ENCODE results near the gene KAT2A.
"Not testable (repeated sequence)": the region's sequence is repeated elsewhere in the genome, so short reads cannot be mapped to it uniquely, and the experiment has no call there.

Gene KAT2A

GRCh38 chr17:42120770-42121769 is at the start of gene KAT2A:
Gene KAT2A (minus strand): TSS chr17:42121367. CDS start chr17:42121304, 63 bp downstream.
- DNase-seq (ENCODE audit: low read depth in 2 of 2, low spot score in 1 of 2), result peak; percentile 52 to 53

- DNase-seq (ENCODE audit: low read depth in 2 of 2, low spot score in 1 of 2), result no peak
Observed at GRCh38 chr17:42169351-42169750, 48.2 kb upstream of the KAT2A start.

- no peak for DNase-seq (ENCODE audit: low read depth in 2 of 2, low spot score in 1 of 2)
Observed at GRCh38 chr17:42167807-42168206, 46.6 kb upstream of the KAT2A start.

GRCh38 chr17:42166196-42166763 is 45.1 kb upstream of the KAT2A start:
- DNase-seq (ENCODE audit: low read depth in 2 of 2, low spot score in 1 of 2), result no peak

- DNase-seq (ENCODE audit: low read depth in 2 of 2, low spot score in 1 of 2), result no peak
Observed at GRCh38 chr17:42165751-42166150, 44.6 kb upstream of the KAT2A start.

GRCh38 chr17:42163696-42164407 is 42.7 kb upstream of the KAT2A start:
- DNase-seq (ENCODE audit: low read depth in 2 of 2, low spot score in 1 of 2), result no peak

GRCh38 chr17:42163113-42163512 is 41.9 kb upstream of the KAT2A start:
- DNase-seq (ENCODE audit: low read depth in 2 of 2, low spot score in 1 of 2), result peak in 1 of 2 donors; percentile 12

- DNase-seq (ENCODE audit: low read depth in 2 of 2, low spot score in 1 of 2), result no peak
Observed at GRCh38 chr17:42160531-42160910, 39.4 kb upstream of the KAT2A start.

GRCh38 chr17:42159796-42160530 is 38.8 kb upstream of the KAT2A start:
- DNase-seq (ENCODE audit: low read depth in 2 of 2, low spot score in 1 of 2), result no peak

- DNase-seq (ENCODE audit: low read depth in 2 of 2, low spot score in 1 of 2), result no peak
Observed at GRCh38 chr17:42155614-42156045, 34.5 kb upstream of the KAT2A start.

GRCh38 chr17:42153919-42154742 is 33.0 kb upstream of the KAT2A start:
- no peak for DNase-seq (ENCODE audit: low read depth in 2 of 2, low spot score in 1 of 2)

GRCh38 chr17:42146911-42147607 is 25.9 kb upstream of the KAT2A start:
- no peak for DNase-seq (ENCODE audit: low read depth in 2 of 2, low spot score in 1 of 2)

- DNase-seq (ENCODE audit: low read depth in 2 of 2, low spot score in 1 of 2), result not testable (repeated sequence)
Observed at GRCh38 chr17:42143138-42143537, 22.0 kb upstream of the KAT2A start.

GRCh38 chr17:42142371-42142896 is 21.3 kb upstream of the KAT2A start:
- no peak for DNase-seq (ENCODE audit: low read depth in 2 of 2, low spot score in 1 of 2)

- DNase-seq (ENCODE audit: low read depth in 2 of 2, low spot score in 1 of 2), result no peak
Observed at GRCh38 chr17:42141382-42141781, 20.2 kb upstream of the KAT2A start.

- DNase-seq (ENCODE audit: low read depth in 2 of 2, low spot score in 1 of 2), result not testable (repeated sequence)
Observed at GRCh38 chr17:42140690-42141089, 19.5 kb upstream of the KAT2A start.

- no peak for DNase-seq (ENCODE audit: low read depth in 2 of 2, low spot score in 1 of 2)
Observed at GRCh38 chr17:42138749-42139492, 17.8 kb upstream of the KAT2A start.

- no peak for DNase-seq (ENCODE audit: low read depth in 2 of 2, low spot score in 1 of 2)
Observed at GRCh38 chr17:42136654-42137051, 15.5 kb upstream of the KAT2A start.
